OCI-LY1 (cell line): Measurements from ENCODE around the gene SRP9.
"Not testable (repeated sequence)": the region's sequence is repeated elsewhere in the genome, so short reads cannot be mapped to it uniquely, and the experiment has no call there.

Source experiments
- H2AFZ ChIP-seq: fragments of 200-600 bp; sonication (generic), shearing (Covaris generic); 2 replicates; pipeline ENCODE4 v1.6.0; 2014; ENCODE audit warnings: antibody characterized with exemption, mild to moderate bottlenecking, low read length
- H3F3A ChIP-seq: fragments of 200-600 bp; sonication (generic), shearing (Covaris generic); 2 replicates; pipeline ENCODE4 v1.6.0; 2014; ENCODE audit warnings: mild to moderate bottlenecking, antibody characterized with exemption, low read length, moderate library complexity; ENCODE audit not compliant: insufficient read depth
- H3K27ac ChIP-seq: fragments of 200-600 bp; sonication (generic); 2 replicates; pipeline ENCODE4 v1.5.1; 2014; ENCODE audit warnings: low read length, mixed run types, mild to moderate bottlenecking, low read depth; ENCODE audit not compliant: poor library complexity, severe bottlenecking
- H3K27me3 ChIP-seq: fragments of 200-600 bp; sonication (generic); 2 replicates; pipeline ENCODE4 v1.6.0; 2014; ENCODE audit warnings: antibody characterized with exemption, mild to moderate bottlenecking, low read length, moderate library complexity; ENCODE audit not compliant: insufficient read depth
- H3K36me3 ChIP-seq: fragments of 200-600 bp; sonication (generic); 2 replicates; pipeline ENCODE4 v1.6.1; 2014; ENCODE audit warnings: mild to moderate bottlenecking, antibody characterized with exemption, low read length, moderate library complexity, mixed read lengths; ENCODE audit not compliant: insufficient read depth
- H3K4me1 ChIP-seq: fragments of 200-600 bp; sonication (generic); 2 replicates; pipeline ENCODE4 v1.5.1; 2014; ENCODE audit warnings: mild to moderate bottlenecking, low read length, moderate library complexity; ENCODE audit not compliant: insufficient read depth, severe bottlenecking
- H3K4me2 ChIP-seq: fragments of 200-600 bp; sonication (generic), shearing (Covaris generic); 2 replicates; pipeline ENCODE4 v1.6.1; 2014; ENCODE audit warnings: low read length
- H3K4me3 ChIP-seq: fragments of 200-600 bp; sonication (generic); 2 replicates; pipeline ENCODE4 v1.5.1; 2014; ENCODE audit warnings: low read length, low read depth, mild to moderate bottlenecking, mixed read lengths; ENCODE audit not compliant: poor library complexity, severe bottlenecking
- H3K79me2 ChIP-seq: fragments of 200-600 bp; shearing (Covaris generic); 2 replicates; pipeline ENCODE4 v1.6.1; 2016; ENCODE audit warnings: mixed run types, low read length, mixed read lengths; ENCODE audit not compliant: insufficient read depth
- H3K9ac ChIP-seq: fragments of 200-600 bp; sonication (generic), shearing (Covaris generic); 2 replicates; pipeline ENCODE4 v1.6.1; 2014; ENCODE audit warnings: mild to moderate bottlenecking, low read length, mixed read lengths
- H3K9me2 ChIP-seq: fragments of 200-600 bp; sonication (generic), shearing (Covaris generic); 2 replicates; pipeline ENCODE4 v1.6.1; 2014; ENCODE audit warnings: low read depth, mild to moderate bottlenecking, low read length, mixed read lengths
- H3K9me3 ChIP-seq: fragments of 200-600 bp; shearing (Covaris generic); 2 replicates; pipeline ENCODE4 v1.6.1; 2014; ENCODE audit warnings: low read length, mixed read lengths
- H4K20me1 ChIP-seq: fragments of 200-600 bp; sonication (generic), shearing (Covaris generic); 2 replicates; pipeline ENCODE4 v1.6.0; 2016; ENCODE audit warnings: mild to moderate bottlenecking, low read length; ENCODE audit not compliant: insufficient read depth
- EZH2 ChIP-seq: fragments of 200-600 bp; sonication (generic), shearing (Covaris generic); IDR thresholded peaks from 2 replicates; pipeline ENCODE4 v1.8.0; 2017; ENCODE audit warnings: borderline replicate concordance, mixed run types, mild to moderate bottlenecking, antibody characterized with exemption, low read length, moderate library complexity, mixed read lengths
- TF ChIP-seq, protein P1 (sequence below): fragments of 200-600 bp; sonication (generic), shearing (Covaris generic); IDR thresholded peaks from 2 replicates; pipeline ENCODE4 v1.5.1; 2017; ENCODE audit warnings: mild to moderate bottlenecking, antibody characterized with exemption, low read length, moderate library complexity, mixed read lengths

SRP9 gene

DNA sequence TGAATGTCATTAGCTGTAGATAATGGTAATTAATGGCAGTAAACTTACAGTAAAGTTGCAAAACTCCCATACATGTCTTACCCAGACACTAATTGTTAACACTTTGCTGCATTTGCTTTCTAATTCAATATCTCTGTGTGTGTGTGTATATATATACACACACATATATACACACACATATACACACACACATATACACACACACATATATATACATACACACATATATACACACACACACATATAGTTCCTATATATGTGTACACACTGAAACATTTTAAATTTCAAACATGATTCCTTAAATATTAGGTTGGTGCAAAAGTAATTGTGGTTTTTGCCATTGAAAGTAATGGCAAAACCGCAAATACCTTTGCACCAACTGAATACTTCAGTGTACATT is 28.6 kb downstream of the SRP9 start:
- no peak overlapping the region for H3K27ac ChIP-seq
- TF ChIP-seq, protein P1, sequence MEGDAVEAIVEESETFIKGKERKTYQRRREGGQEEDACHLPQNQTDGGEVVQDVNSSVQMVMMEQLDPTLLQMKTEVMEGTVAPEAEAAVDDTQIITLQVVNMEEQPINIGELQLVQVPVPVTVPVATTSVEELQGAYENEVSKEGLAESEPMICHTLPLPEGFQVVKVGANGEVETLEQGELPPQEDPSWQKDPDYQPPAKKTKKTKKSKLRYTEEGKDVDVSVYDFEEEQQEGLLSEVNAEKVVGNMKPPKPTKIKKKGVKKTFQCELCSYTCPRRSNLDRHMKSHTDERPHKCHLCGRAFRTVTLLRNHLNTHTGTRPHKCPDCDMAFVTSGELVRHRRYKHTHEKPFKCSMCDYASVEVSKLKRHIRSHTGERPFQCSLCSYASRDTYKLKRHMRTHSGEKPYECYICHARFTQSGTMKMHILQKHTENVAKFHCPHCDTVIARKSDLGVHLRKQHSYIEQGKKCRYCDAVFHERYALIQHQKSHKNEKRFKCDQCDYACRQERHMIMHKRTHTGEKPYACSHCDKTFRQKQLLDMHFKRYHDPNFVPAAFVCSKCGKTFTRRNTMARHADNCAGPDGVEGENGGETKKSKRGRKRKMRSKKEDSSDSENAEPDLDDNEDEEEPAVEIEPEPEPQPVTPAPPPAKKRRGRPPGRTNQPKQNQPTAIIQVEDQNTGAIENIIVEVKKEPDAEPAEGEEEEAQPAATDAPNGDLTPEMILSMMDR = no peak
- TF ChIP-seq EZH2 = no peak
- H4K20me1 ChIP-seq = no peaks in the 10 kb centered on the region
- no peaks in the 10 kb centered on the region for H3K36me3 ChIP-seq
- no peak overlapping the region for H2AFZ ChIP-seq
- H3K9ac ChIP-seq = no peak overlapping the region
- H3K9me2 ChIP-seq = no peaks in the 10 kb centered on the region
- H3F3A ChIP-seq = no peaks in the 10 kb centered on the region
- no peaks in the 10 kb centered on the region for H3K27me3 ChIP-seq
- no peaks in the 10 kb centered on the region for H3K9me3 ChIP-seq
- no peak overlapping the region for H3K4me2 ChIP-seq
- no peaks in the 10 kb centered on the region for H3K79me2 ChIP-seq
- H3K4me3 ChIP-seq = no peak overlapping the region
- H3K4me1 ChIP-seq = peaks cover 6% of the 10 kb centered on the region

DNA sequence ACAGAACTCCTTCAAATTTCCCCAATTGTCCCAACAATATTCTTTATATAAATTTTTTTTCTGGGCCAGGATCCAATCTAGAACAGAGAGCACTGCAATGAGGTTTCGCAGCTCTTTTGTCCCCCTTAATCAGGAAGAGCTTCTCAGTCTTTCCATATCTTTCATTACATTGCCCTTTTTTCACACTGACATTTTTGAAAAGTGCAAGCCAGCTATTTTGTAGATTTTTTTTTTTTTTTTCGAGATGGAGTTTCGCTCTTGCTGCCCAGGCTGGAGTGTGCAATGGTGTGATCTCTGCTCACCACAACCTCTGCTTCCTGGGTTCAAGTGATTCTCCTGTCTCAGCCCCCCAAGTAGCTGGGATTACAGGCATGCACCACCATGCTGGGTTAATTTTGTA is 29.1 kb downstream of the SRP9 start:
- H3K4me1 ChIP-seq, H3K4me2 ChIP-seq, H3K4me3 ChIP-seq, H2AFZ ChIP-seq, H3K27me3 ChIP-seq, H3K36me3 ChIP-seq, H4K20me1 ChIP-seq, H3K9me2 ChIP-seq, H3K9ac ChIP-seq, H3K79me2 ChIP-seq, H3F3A ChIP-seq, H3K27ac ChIP-seq, H3K9me3 ChIP-seq: not testable (repeated sequence)

DNA sequence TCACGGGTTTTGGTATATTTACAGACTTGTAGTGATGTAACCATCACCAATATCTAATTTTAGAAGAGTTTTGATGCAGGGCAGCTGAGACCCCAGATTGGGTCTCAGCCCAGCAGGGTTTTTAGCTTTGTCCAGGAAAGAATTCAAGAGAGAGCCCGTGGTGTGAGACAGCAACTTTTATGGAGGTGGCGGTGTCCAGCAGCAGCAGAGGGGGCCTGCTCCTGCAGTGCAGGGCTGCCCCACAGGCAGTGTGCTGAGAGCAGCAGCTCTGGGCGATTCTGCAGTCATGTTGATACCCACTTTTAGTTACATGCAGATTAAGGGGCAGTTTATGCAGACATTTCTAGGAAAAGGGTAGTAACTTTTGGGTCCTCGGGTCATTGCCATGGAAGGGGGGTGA is 30.5 kb downstream of the SRP9 start:
- no peak overlapping the region for H3K27ac ChIP-seq
- H3K27me3 ChIP-seq = no peaks in the 10 kb centered on the region
- no peaks in the 10 kb centered on the region for H4K20me1 ChIP-seq
- H3K9me2 ChIP-seq = no peaks in the 10 kb centered on the region
- no peaks in the 10 kb centered on the region for H3K36me3 ChIP-seq
- no peak overlapping the region for H3K4me3 ChIP-seq
- H3K79me2 ChIP-seq = no peaks in the 10 kb centered on the region
- H3K9me3 ChIP-seq = no peaks in the 10 kb centered on the region
- no peak overlapping the region for H3K4me2 ChIP-seq
- no peak overlapping the region for H3K9ac ChIP-seq
- H3K4me1 ChIP-seq = peaks cover 6% of the 10 kb centered on the region
- H2AFZ ChIP-seq = no peak overlapping the region
- TF ChIP-seq, protein P1 = no peak
- TF ChIP-seq EZH2 = no peak
- H3F3A ChIP-seq = no peaks in the 10 kb centered on the region

DNA sequence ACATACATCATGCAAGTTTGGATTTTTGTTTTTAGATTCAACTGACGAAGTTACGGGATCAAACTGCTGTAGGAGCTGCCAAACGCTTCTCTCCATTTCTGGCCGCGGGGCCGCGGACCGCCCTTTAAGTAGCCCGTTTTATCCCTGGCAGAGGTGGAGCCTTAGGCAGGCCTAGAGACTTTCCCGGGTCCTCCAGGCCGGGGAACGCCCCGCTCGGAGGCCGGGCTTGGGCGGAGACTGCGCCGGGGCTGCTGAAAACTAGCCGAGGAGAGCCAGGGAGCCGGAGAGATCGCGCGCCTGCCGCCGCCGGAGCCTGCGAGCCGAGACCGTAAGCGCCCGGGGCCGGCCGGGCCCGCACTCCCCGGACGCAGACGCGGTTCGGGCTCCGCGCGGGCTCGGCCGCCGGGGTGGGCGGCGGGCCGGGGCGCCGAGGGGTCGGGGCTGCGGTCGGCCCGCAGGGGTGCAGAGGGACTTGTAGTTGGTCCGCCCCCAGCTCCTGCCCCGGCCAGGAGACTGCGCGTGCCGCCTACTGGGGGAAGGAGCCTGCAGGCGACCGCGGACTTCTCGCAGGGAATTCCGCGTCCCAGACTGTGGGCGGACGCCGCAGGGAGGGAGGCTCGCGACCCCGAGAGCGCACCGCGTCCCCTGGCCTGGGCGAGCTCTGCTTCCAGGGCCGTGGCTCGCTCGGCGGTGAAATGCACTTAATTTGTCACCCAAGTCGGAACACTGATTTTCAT is 32.4 kb downstream of the SRP9 start, which contains the start of gene EPHX1:
Gene EPHX1 (plus strand): TSS at position 283 of the 737 bp plus-strand sequence. CDS start 18,606 bp downstream, outside the sequence.
- H2AFZ ChIP-seq = no peak within 1 kb of the TSS
- no peaks in the 10 kb centered on the region for H3K79me2 ChIP-seq
- H3K4me3 ChIP-seq = peak within 1 kb of the TSS; percentile 60
- H3K9ac ChIP-seq = peak within 1 kb of the TSS; percentile 39; the same call in 1 of the 2 replicates
- no peaks in the 10 kb centered on the region for H3K9me3 ChIP-seq
- no peaks in the 10 kb centered on the region for H3F3A ChIP-seq
- no peak within 1 kb of the TSS for H3K27ac ChIP-seq
- no peaks in the 10 kb centered on the region for H4K20me1 ChIP-seq
- peak within 1 kb of the TSS; percentile 79 for H3K4me2 ChIP-seq
- TF ChIP-seq, protein P1 = no peak
- no peak for TF ChIP-seq EZH2
- no peaks in the 10 kb centered on the region for H3K36me3 ChIP-seq
- H3K4me1 ChIP-seq = peaks cover 6% of the 10 kb centered on the region
- H3K27me3 ChIP-seq = no peaks in the 10 kb centered on the region
- H3K9me2 ChIP-seq = no peaks in the 10 kb centered on the region

DNA sequence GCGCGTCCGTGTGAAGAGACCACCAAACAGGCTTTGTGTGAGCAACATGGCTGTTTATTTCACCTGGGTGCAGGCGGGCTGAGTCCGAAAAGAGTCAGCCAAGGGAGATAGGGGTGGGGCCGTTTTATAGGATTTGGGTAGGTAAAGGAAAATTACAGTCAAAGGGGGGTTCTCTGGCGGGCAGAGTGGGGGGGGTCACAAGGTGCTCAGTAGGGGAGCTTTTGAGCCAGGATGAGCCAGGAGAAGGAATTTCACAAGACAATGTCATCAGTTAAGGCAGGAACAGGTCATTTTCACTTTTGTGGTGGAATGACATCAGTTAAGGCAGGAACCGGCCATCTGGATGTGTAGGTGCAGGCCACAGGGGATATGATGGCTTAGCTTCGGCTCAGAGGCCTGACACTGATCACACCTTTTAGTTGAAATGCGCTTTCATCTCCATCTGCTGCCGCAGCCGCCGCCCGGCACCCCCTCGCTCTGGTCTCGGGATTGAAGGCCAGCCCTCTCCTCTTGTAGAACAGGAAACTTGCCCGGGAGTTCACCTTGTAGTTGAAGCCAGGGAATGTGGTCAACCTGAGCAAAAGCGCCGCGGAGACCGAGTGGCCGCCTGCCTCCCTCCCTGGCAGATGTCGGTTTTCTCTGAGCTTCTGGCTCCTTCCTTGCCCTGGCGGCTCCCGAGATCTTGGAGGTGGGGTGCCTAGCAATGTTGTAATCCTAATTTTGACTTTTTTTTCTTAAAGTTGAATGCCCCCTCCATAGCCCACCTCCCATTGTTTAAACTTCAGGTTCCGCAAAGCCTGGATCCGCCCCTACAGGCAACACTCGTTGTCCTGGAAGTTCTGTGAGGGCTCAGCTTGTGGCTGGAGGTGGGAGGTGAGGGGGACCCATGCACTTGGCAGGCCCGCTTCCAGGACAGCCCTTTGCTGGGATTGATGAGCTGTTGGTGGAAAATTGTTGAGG is 33.2 kb downstream of the SRP9 start:
- H3K27me3 ChIP-seq, H3F3A ChIP-seq, H3K4me1 ChIP-seq, H3K27ac ChIP-seq, H3K9me3 ChIP-seq, H3K9me2 ChIP-seq, H3K79me2 ChIP-seq, H3K9ac ChIP-seq, H4K20me1 ChIP-seq, H3K36me3 ChIP-seq, H2AFZ ChIP-seq: not testable (repeated sequence)
- Histone ChIP-seq H3K4me3 (peak overlapping the region; percentile 60), H3K4me2 (peak overlapping the region; percentile 79)
